Liver (tissue), 9 donors: ENCODE results near the gene NUP153. TPM values are rescaled to one million over a fixed set of nuclear protein-coding genes. Genes with fewer than 3 reads are reported as not detected.

Experiments
- DNase-seq: peaks from one replicate; pipeline ENCODE4 v3.0.0-alpha.2; 2017; ENCODE audit warnings: low spot score
- H3K27ac ChIP-seq, 2 donors: one replicate each; pipeline ENCODE4 v1.7.0; 2013; ENCODE audit warnings: inconsistent platforms in 2 of 2, low read length in 2 of 2, control low read depth in 1 of 2, low read depth in 1 of 2, mild to moderate bottlenecking in 1 of 2
- H3K27me3 ChIP-seq, 4 donors: one replicate each; pipeline versions ENCODE4 v1.6.1 to v1.7.0; 2013; ENCODE audit warnings: low read length in 3 of 4, inconsistent platforms in 1 of 4, mild to moderate bottlenecking in 1 of 4, moderate library complexity in 1 of 4; ENCODE audit not compliant: control insufficient read depth in 4 of 4, insufficient read depth in 4 of 4
- H3K36me3 ChIP-seq, 4 donors: one replicate each; pipeline versions ENCODE4 v1.6.1 to v1.7.0; 2013; ENCODE audit warnings: low read length in 3 of 4, mild to moderate bottlenecking in 3 of 4, low read depth in 1 of 4, moderate library complexity in 1 of 4; ENCODE audit not compliant: control insufficient read depth in 4 of 4, insufficient read depth in 3 of 4
- H3K4me1 ChIP-seq, 4 donors: one replicate each; pipeline versions ENCODE4 v1.6.1 to v1.7.0; 2013; ENCODE audit warnings: low read length in 3 of 4, mild to moderate bottlenecking in 3 of 4, moderate library complexity in 1 of 4; ENCODE audit not compliant: control insufficient read depth in 4 of 4, insufficient read depth in 4 of 4
- H3K4me3 ChIP-seq, 3 donors: one replicate each; pipeline versions ENCODE4 v1.6.1 to v1.7.0; 2013; ENCODE audit warnings: low read length in 3 of 3, control low read depth in 1 of 3, low read depth in 1 of 3, mild to moderate bottlenecking in 1 of 3
- H3K9ac ChIP-seq, 2 donors: one replicate each; pipeline ENCODE4 v1.7.0; 2013; ENCODE audit warnings: low read length in 2 of 2, mild to moderate bottlenecking in 2 of 2, moderate library complexity in 2 of 2, control low read depth in 1 of 2, low read depth in 1 of 2
- H3K9me3 ChIP-seq, 4 donors: one replicate each; pipeline versions ENCODE4 v1.6.1 to v1.7.0; 2013; ENCODE audit warnings: low read length in 3 of 4; ENCODE audit not compliant: control insufficient read depth in 4 of 4
- ATF3 ChIP-seq: IDR thresholded peaks from 2 replicates; pipeline ENCODE4 v1.6.1; 2016; ENCODE audit warnings: antibody characterized with exemption
- EGR1 ChIP-seq, 2 donors: IDR thresholded peaks; 2 replicates each; pipeline ENCODE4 v1.6.1; 2016 to 2018; ENCODE audit warnings: antibody characterized with exemption in 2 of 2, low read depth in 2 of 2
- FOXA1 ChIP-seq: IDR thresholded peaks from 2 replicates; pipeline ENCODE4 v1.6.1; 2016; ENCODE audit warnings: antibody characterized with exemption
- FOXA2 ChIP-seq: IDR thresholded peaks from 2 replicates; pipeline ENCODE4 v1.6.1; 2016; ENCODE audit warnings: antibody characterized with exemption
- GABPA ChIP-seq, 2 donors: IDR thresholded peaks in 1 of 2; conservative IDR thresholded peaks in 1 of 2; 2 replicates each; pipeline ENCODE4 v1.6.1; 2016; ENCODE audit warnings: antibody characterized with exemption in 2 of 2, mild to moderate bottlenecking in 1 of 2, moderate library complexity in 1 of 2
- HNF4A ChIP-seq, 2 donors: conservative IDR thresholded peaks; 2 replicates each; pipeline ENCODE4 v1.6.1; 2016; ENCODE audit warnings: antibody characterized with exemption in 2 of 2, mild to moderate bottlenecking in 2 of 2
- HNF4G ChIP-seq: IDR thresholded peaks from 2 replicates; pipeline ENCODE4 v1.6.1; 2016; ENCODE audit warnings: antibody characterized with exemption
- JUND ChIP-seq, 2 donors: IDR thresholded peaks; 2 replicates each; pipeline ENCODE4 v1.6.1; 2016; ENCODE audit warnings: antibody characterized with exemption in 2 of 2
- MAX ChIP-seq: IDR thresholded peaks from 2 replicates; pipeline ENCODE4 v1.6.1; 2016; ENCODE audit warnings: antibody characterized with exemption
- NR2F2 ChIP-seq: IDR thresholded peaks from 2 replicates; pipeline ENCODE4 v1.6.1; 2016; ENCODE audit warnings: antibody characterized with exemption
- RAD21 ChIP-seq, 2 donors: IDR thresholded peaks; 2 replicates each; pipeline ENCODE4 v1.6.1; 2016; ENCODE audit warnings: antibody characterized with exemption in 2 of 2, mild to moderate bottlenecking in 2 of 2
- RXRA ChIP-seq, 2 donors: IDR thresholded peaks; 2 replicates each; pipeline ENCODE4 v1.6.1; 2017 to 2018; ENCODE audit warnings: antibody characterized with exemption in 2 of 2, mild to moderate bottlenecking in 1 of 2
- SP1 ChIP-seq: IDR thresholded peaks from 2 replicates; pipeline ENCODE4 v1.6.1; 2018; ENCODE audit warnings: antibody characterized with exemption, mild to moderate bottlenecking
- YY1 ChIP-seq: IDR thresholded peaks from 2 replicates; pipeline ENCODE4 v1.6.1; 2016; ENCODE audit warnings: antibody characterized with exemption, mild to moderate bottlenecking
- ZBTB33 ChIP-seq: IDR thresholded peaks from 2 replicates; pipeline ENCODE4 v1.6.1; 2016; ENCODE audit warnings: antibody characterized with exemption
- WGBS: extraction: QIAGEN DNeasy Blood & Tissue Kit; methylation state at CpG from one replicate; pipeline ENCODE4 v1.1.7; 2013; 5-methylcytosine and 5-hydroxymethylcytosine counted together
- polyA plus RNA-seq, 2 donors: library from polyadenylated mRNA; stranded (reverse) in 1 of 2; unstranded in 1 of 2; fragments of 200-250 nt in 1 of 2; fragments of >200 nt in 1 of 2; fragmentation: Nextera tagmentation in 1 of 2; extraction: Ambion mirVana in 1 of 2; gene quantifications; one replicate each; pipeline versions ENCODE4 v1.2.1 to v1.2.3, GENCODE V29; 2013 to 2015
- total RNA-seq, 2 donors: library from RNA; depleted of rRNA; stranded (reverse); fragments of >200 nt; gene quantifications; one replicate each; pipeline ENCODE4 v1.2.3, GENCODE V29; 2014
- TF ChIP-seq, protein P1 (sequence below): fragments of 150-350 bp; IDR thresholded peaks from 2 replicates; pipeline ENCODE4 v1.5.1; 2017; ENCODE audit warnings: improper control_type of control experiment, low read depth, low read length; ENCODE audit not compliant: missing input control
- donor health status: healthy.
- donor health status: healthy.
- donor health status: healthy.
- donor health status: healthy.
- donor health status: healthy.

The NUP153 gene
- total and polyA plus RNA-seq, 4 donors, result 5.1 to 42.4 (median 14.4) TPM

DNA sequence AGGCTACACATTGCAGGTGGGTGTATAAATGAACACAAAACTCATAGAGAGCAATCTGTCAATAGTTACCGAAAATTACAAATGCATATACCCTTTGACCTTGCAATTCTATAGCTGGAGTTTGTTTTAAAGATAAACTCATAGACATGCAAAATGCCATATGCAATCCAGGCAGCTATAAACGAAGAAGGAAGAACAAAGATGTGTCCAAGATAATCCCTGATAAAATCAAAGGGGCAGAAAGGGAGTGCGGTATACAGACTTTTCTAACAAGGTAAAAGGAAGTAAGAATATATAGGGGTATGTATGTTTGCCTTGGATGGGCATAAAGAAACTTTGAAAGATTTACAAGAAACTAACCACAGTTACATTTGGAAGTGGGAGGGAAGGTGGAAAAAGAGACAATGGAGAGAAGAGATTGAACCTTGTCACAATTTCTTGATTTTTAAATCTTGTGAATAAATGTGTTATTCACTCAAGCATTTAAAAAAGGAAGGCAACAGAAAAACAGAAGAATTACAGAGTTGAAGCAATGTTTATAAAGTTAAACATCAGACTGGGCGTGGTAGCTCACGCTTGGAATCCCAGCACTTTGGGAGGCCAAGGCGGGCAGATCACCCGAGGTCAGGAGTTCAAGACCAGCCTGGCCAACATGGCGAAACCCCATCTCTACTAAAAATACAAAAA lies 76.8 kb downstream of the NUP153 start:
- 73% methylated on average over 8 of the region's 8 CpGs for WGBS
- peaks cover 3 to 7% (median 4%) of the 10 kb centered on the region in 4 donors for H3K4me1 ChIP-seq
- no peak overlapping the region for H3K27ac ChIP-seq
- no peak overlapping the region for H3K4me3 ChIP-seq
- no peaks in the 10 kb centered on the region for H3K27me3 ChIP-seq
- no peak for DNase-seq
- H3K36me3 ChIP-seq, result peaks cover 4 to 29% (median 18%) of the 10 kb centered on the region in 4 donors
- no peaks in the 10 kb centered on the region for H3K9me3 ChIP-seq
- TF ChIP-seq NR2F2 (no peak), EGR1 (IDR thresholded peaks at IDR 0.05; ENCODE audit: low read depth in 2 of 2) (no peak), JUND (IDR thresholded peaks at IDR 0.05) (no peak), GABPA (IDR thresholded peaks at IDR 0.05 in 1 of 2, conservative IDR thresholded peaks at IDR 0.05 in 1 of 2) (no peak), SP1 (no peak), FOXA1 (no peak), ZBTB33 (no peak), ATF3 (no peak)
- TF ChIP-seq, protein P1, sequence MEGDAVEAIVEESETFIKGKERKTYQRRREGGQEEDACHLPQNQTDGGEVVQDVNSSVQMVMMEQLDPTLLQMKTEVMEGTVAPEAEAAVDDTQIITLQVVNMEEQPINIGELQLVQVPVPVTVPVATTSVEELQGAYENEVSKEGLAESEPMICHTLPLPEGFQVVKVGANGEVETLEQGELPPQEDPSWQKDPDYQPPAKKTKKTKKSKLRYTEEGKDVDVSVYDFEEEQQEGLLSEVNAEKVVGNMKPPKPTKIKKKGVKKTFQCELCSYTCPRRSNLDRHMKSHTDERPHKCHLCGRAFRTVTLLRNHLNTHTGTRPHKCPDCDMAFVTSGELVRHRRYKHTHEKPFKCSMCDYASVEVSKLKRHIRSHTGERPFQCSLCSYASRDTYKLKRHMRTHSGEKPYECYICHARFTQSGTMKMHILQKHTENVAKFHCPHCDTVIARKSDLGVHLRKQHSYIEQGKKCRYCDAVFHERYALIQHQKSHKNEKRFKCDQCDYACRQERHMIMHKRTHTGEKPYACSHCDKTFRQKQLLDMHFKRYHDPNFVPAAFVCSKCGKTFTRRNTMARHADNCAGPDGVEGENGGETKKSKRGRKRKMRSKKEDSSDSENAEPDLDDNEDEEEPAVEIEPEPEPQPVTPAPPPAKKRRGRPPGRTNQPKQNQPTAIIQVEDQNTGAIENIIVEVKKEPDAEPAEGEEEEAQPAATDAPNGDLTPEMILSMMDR, result no peak
- no peak overlapping the region for H3K9ac ChIP-seq

- Histone ChIP-seq H3K36me3 (peaks cover 4 to 39% (median 26%) of the 10 kb centered on the region in 4 donors), H3K27ac (no peak overlapping the region), H3K4me1 (peaks cover 3 to 7% (median 4%) of the 10 kb centered on the region in 4 donors), H3K4me3 (no peak overlapping the region), H3K9me3 (no peaks in the 10 kb centered on the region), H3K27me3 (no peaks in the 10 kb centered on the region), H3K9ac (no peak overlapping the region)
- TF ChIP-seq GABPA (IDR thresholded peaks at IDR 0.05 in 1 of 2, conservative IDR thresholded peaks at IDR 0.05 in 1 of 2) (no peak), ATF3 (no peak), FOXA1 (no peak), YY1 (no peak), RXRA (IDR thresholded peaks at IDR 0.05) (no peak), MAX (no peak), EGR1 (IDR thresholded peaks at IDR 0.05; ENCODE audit: low read depth in 2 of 2) (no peak), FOXA2 (no peak), HNF4G (no peak), JUND (IDR thresholded peaks at IDR 0.05) (no peak), HNF4A (conservative IDR thresholded peaks at IDR 0.05) (no peak), RAD21 (IDR thresholded peaks at IDR 0.05) (no peak)
- WGBS, result 80% methylated on average over 1 of the region's 1 CpG
- DNase-seq, result no peak
Observed at GRCh38 chr6:17628873-17629272, 77.9 kb downstream of the NUP153 start.
